ENCODE results near the gene USP10. TPM values are rescaled to one million over a fixed set of nuclear protein-coding genes. Genes with fewer than 3 reads are reported as not detected.
A peak's percentile ranks its signal among the peaks of the same experiment; 100 is the strongest.
"Not testable (repeated sequence)": the region's sequence is repeated elsewhere in the genome, so short reads cannot be mapped to it uniquely, and the experiment has no call there.

USP10 gene
- total RNA-seq, 5 donors from 2014 or later (not counting 1 experiment from before 2014, with no cell fraction given) = 80.4 to 122 (median 104) TPM

DNA sequence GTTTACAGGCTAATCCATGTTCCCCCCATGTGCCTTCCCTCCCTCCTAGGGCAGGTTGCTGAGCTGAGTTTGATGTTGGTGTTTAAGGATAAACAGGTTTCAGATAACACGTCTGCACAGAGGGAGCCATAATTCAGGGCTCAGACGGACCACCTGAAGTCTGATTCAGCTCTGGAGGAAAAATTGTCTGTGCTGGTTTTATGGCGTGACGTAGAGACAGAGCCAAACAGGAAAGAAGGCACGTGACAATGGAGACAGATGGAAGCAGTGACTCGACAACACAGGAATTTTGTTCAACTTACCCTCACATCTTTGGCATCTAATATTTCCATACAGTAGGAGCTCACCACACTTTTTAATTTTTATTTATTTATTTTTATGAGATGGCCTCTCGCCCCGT lies 10.7 kb upstream of the USP10 start:
- ChIA-PET POLR2A (no interaction called here), CTCF (interaction anchor here in 1 of 2 donors (0.6 kb wide), 1 partner anchor 20 kb away, joined by 4 read pairs; no protein-coding TSS in a partner anchor)
- H3K4me1 ChIP-seq (ENCODE audit: control insufficient read depth in 1 of 2, extremely low read depth in 1 of 2, insufficient read depth in 2 of 2, low read length in 2 of 2) = no peaks in the 10 kb centered on the region
- H3K36me3 Mint-ChIP-seq = no peaks in the 10 kb centered on the region
- no peak overlapping the region for H3K27ac Mint-ChIP-seq
- H3K27me3 ChIP-seq (replicated peaks in 1 of 2; ENCODE audit: control insufficient read depth in 2 of 2, extremely low read depth in 1 of 2, insufficient read depth in 2 of 2, low read length in 1 of 2) = peaks cover 0 to 9% of the 10 kb centered on the region in 2 experiments
- peaks cover 10 to 15% of the 10 kb centered on the region in 2 donors for H3K27me3 Mint-ChIP-seq
- ATAC-seq (replicated peaks in 1 of 4) = no peak
- H3K4me1 Mint-ChIP-seq = peaks cover 0 to 1% (median 0%) of the 10 kb centered on the region in 3 donors
- no peaks in the 10 kb centered on the region for H3K9me3 Mint-ChIP-seq
- H3K4me3 ChIP-seq (ENCODE audit: control insufficient read depth in 1 of 2, extremely low read depth in 1 of 2, low read length in 1 of 2) = no peak overlapping the region
- no peaks in the 10 kb centered on the region for H3K9me3 ChIP-seq
- H3K36me3 ChIP-seq (ENCODE audit: control insufficient read depth in 2 of 2, extremely low read depth in 1 of 2, insufficient read depth in 1 of 2, low read length in 1 of 2) = no peaks in the 10 kb centered on the region
- H3K4me3 Mint-ChIP-seq = no peak overlapping the region
- no peak overlapping the region for H3K27ac ChIP-seq (ENCODE audit: low read length)
- WGBS (ENCODE audit: insufficient coverage) = 92% methylated on average over 4 of the region's 8 CpGs
- no peak for DNase-seq

DNA sequence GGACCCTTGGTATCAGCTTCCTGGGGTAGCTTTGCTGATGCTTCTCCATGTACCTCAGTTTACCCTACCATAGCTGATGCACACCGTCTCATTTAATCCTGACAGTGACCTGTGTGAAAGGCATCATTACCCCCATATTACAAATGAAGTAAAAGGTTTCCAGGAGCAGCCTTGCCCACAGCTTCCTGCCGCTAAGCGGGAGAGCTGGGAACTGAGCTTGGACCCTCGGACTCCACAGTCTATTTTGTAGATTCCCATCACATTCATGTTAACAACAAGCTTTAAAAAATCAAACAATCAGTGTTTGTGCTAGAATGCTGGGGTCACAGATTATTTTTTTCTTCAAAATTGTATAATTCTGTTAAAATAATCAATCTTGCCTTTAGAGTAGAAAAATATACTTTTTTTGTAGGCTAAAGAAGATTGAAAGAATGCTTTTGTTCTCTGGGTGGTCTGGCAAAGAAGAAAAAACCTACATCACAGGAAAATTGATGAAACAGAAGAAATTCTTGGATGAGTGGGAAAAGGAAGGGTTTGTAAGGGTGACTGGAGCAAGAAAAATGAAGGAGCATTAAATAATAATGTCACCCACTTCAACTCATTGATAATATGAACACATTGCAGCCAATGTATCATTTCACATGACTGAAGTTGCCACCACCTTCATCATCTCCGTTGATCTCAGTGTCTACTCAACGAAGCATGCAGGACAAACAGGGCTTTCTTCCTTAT lies 9.5 kb upstream of the USP10 start:
- ChIA-PET POLR2A (no interaction called here), CTCF (no interaction called here)
- no peaks in the 10 kb centered on the region for H3K9me3 ChIP-seq
- no peak for DNase-seq
- no peaks in the 10 kb centered on the region for H3K4me1 ChIP-seq (ENCODE audit: control insufficient read depth in 1 of 2, extremely low read depth in 1 of 2, insufficient read depth in 2 of 2, low read length in 2 of 2)
- WGBS (ENCODE audit: insufficient coverage) = no CpG with 5 or more reads among the region's 6 CpGs
- no peaks in the 10 kb centered on the region for H3K9me3 Mint-ChIP-seq
- H3K27ac ChIP-seq (ENCODE audit: low read length) = no peak overlapping the region
- H3K36me3 ChIP-seq (ENCODE audit: control insufficient read depth in 2 of 2, extremely low read depth in 1 of 2, insufficient read depth in 1 of 2, low read length in 1 of 2) = no peaks in the 10 kb centered on the region
- H3K4me3 ChIP-seq (ENCODE audit: control insufficient read depth in 1 of 2, extremely low read depth in 1 of 2, low read length in 1 of 2) = no peak overlapping the region
- no peak overlapping the region for H3K27ac Mint-ChIP-seq
- H3K4me1 Mint-ChIP-seq = peaks cover 0 to 1% (median 0%) of the 10 kb centered on the region in 3 donors
- H3K36me3 Mint-ChIP-seq = no peaks in the 10 kb centered on the region
- peaks cover 0 to 8% of the 10 kb centered on the region in 2 donors for H3K27me3 Mint-ChIP-seq
- H3K27me3 ChIP-seq (replicated peaks in 1 of 2; ENCODE audit: control insufficient read depth in 2 of 2, extremely low read depth in 1 of 2, insufficient read depth in 2 of 2, low read length in 1 of 2) = peaks cover 0 to 3% of the 10 kb centered on the region in 2 experiments
- H3K4me3 Mint-ChIP-seq = no peak overlapping the region
- ATAC-seq (replicated peaks in 1 of 4) = no peak

DNA sequence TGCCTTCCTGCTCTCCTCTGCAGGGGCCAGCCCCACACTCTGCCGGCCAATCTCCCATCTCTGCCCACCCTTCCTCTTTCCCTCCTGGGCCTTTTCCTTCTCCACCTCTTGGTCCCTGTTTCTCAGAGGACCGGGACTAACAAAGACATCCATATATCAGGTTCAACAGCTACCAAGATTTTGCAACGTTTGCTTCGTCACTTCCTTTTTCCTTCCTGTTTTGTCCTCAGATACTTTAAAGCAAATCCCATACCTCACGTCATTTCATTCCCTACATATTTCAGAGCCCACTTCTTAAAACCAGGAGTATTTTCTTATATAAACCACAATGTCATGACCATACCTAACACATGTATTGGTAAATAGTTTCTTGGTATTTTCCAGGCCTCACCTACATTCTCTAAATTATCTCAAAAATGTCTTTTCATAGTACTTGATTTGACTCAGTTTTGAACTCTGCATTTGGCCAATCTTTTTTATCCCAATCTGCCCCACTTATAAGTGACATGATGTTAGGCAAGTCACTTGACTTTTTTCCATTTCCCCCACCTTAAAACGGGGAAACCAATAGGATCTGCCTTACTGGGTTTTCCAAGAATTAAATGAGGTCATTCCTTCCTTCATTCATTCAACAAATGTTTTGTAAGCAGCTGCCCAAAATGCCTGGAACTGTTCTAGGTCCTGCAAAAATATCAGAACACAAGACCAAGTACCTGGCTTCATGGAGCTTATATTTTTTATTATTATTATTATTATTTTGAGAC lies 7.2 kb upstream of the USP10 start:
- Mint-ChIP-seq H3K4me3 (no peak overlapping the region), H3K9me3 (no peaks in the 10 kb centered on the region), H3K4me1 (peaks cover 0 to under 1% (median 0%) of the 10 kb centered on the region in 3 donors), H3K27me3 (peaks cover 0 to 8% of the 10 kb centered on the region in 2 donors), H3K27ac (peak overlapping the region in 1 of 2 donors; percentile 49), H3K36me3 (no peaks in the 10 kb centered on the region)
- WGBS (ENCODE audit: insufficient coverage) = 51% methylated on average over 6 of the region's 6 CpGs
- H3K27ac ChIP-seq (ENCODE audit: low read length) = no peak overlapping the region
- H3K9me3 ChIP-seq = no peaks in the 10 kb centered on the region
- ChIA-PET CTCF (interaction anchor here (0.5 to 0.6 kb wide), 2 partner anchors 132 to 423 kb away, joined by 3 to 4 read pairs; no protein-coding TSS in a partner anchor), POLR2A (no interaction called here)
- ATAC-seq (replicated peaks in 1 of 4) (no peak), DNase-seq (no peak)
- no peak overlapping the region for H3K4me3 ChIP-seq (ENCODE audit: control insufficient read depth in 1 of 2, extremely low read depth in 1 of 2, low read length in 1 of 2)
- peaks cover 0 to 3% of the 10 kb centered on the region in 2 experiments for H3K27me3 ChIP-seq (replicated peaks in 1 of 2; ENCODE audit: control insufficient read depth in 2 of 2, extremely low read depth in 1 of 2, insufficient read depth in 2 of 2, low read length in 1 of 2)
- no peaks in the 10 kb centered on the region for H3K4me1 ChIP-seq (ENCODE audit: control insufficient read depth in 1 of 2, extremely low read depth in 1 of 2, insufficient read depth in 2 of 2, low read length in 2 of 2)
- H3K36me3 ChIP-seq (ENCODE audit: control insufficient read depth in 2 of 2, extremely low read depth in 1 of 2, insufficient read depth in 1 of 2, low read length in 1 of 2) = no peaks in the 10 kb centered on the region

DNA sequence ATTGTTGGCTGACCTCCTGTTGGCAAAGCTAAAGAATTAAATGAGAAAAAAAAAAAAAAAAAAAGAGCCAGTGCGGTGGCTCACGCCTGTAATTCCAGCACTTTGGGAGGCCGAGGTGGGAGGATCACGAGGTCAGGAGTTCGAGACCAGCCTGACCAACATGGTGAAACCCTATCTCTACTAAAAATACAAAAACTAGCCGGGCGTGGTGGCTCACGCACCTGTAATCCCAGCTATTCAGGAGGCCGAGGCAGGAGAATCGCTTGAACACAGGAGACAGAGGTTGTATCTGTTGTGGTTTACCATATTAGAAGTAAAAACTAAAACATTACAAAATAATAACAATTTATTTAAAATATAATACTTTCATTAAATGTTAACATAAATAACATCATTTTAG lies 5.9 kb upstream of the USP10 start:
- H3K9me3 ChIP-seq; H3K36me3 Mint-ChIP-seq; H3K4me3 Mint-ChIP-seq; H3K4me1 Mint-ChIP-seq; H3K27me3 ChIP-seq (replicated peaks in 1 of 2; ENCODE audit: control insufficient read depth in 2 of 2, extremely low read depth in 1 of 2, insufficient read depth in 2 of 2, low read length in 1 of 2); H3K36me3 ChIP-seq (ENCODE audit: control insufficient read depth in 2 of 2, extremely low read depth in 1 of 2, insufficient read depth in 1 of 2, low read length in 1 of 2); DNase-seq; H3K4me1 ChIP-seq (ENCODE audit: control insufficient read depth in 1 of 2, extremely low read depth in 1 of 2, insufficient read depth in 2 of 2, low read length in 2 of 2); ATAC-seq (replicated peaks in 1 of 4); H3K27ac Mint-ChIP-seq; H3K4me3 ChIP-seq (ENCODE audit: control insufficient read depth in 1 of 2, extremely low read depth in 1 of 2, low read length in 1 of 2); H3K9me3 Mint-ChIP-seq; H3K27me3 Mint-ChIP-seq; H3K27ac ChIP-seq (ENCODE audit: low read length): not testable (repeated sequence)
- ChIA-PET POLR2A (interaction anchor here in 1 of 2 donors (0.6 kb wide), 2 partner anchors 62 to 188 kb away, joined by 6 to 7 read pairs; no protein-coding TSS in a partner anchor), CTCF (interaction anchor here in 1 of 2 donors (0.6 to 0.7 kb wide), 3 partner anchors 22 to 32 kb away, joined by 3 to 5 read pairs (median 5); no protein-coding TSS in a partner anchor)
- whole genome bisulfite sequencing (ENCODE audit: insufficient coverage) = no CpG with 5 or more reads among the region's 10 CpGs

DNA sequence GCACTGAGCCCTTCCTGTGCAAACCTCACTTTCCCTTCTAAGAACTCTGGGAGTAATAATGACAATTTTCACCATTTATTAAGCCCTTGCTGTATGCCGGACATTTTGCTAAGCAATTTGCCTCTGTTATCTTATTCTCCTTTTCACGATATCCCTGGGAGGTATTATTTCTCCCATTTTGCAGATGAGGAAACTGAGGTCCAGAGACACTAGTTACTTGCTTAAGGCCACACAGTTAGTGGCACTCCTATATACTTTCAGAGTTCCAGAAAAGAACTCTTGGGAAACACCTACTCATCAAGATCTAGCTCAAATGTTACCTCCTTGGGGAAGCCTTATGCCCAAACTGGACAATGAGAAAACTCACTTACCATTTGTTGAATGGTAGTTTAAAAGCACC lies 4.8 kb upstream of the USP10 start:
- ChIA-PET POLR2A (interaction anchor here in 1 of 2 donors (0.5 kb wide), 1 partner anchor 862 kb away, joined by 4 read pairs; no protein-coding TSS in a partner anchor), CTCF (no interaction called here)
- Histone ChIP-seq H3K4me3 (ENCODE audit: control insufficient read depth in 1 of 2, extremely low read depth in 1 of 2, low read length in 1 of 2) (no peak overlapping the region), H3K27ac (ENCODE audit: low read length) (no peak overlapping the region), H3K36me3 (ENCODE audit: control insufficient read depth in 2 of 2, extremely low read depth in 1 of 2, insufficient read depth in 1 of 2, low read length in 1 of 2) (no peaks in the 10 kb centered on the region), H3K4me1 (ENCODE audit: control insufficient read depth in 1 of 2, extremely low read depth in 1 of 2, insufficient read depth in 2 of 2, low read length in 2 of 2) (peaks cover 0 to 6% of the 10 kb centered on the region in 2 experiments), H3K27me3 (replicated peaks in 1 of 2; ENCODE audit: control insufficient read depth in 2 of 2, extremely low read depth in 1 of 2, insufficient read depth in 2 of 2, low read length in 1 of 2) (peaks cover 0 to 2% of the 10 kb centered on the region in 2 experiments), H3K9me3 (no peaks in the 10 kb centered on the region)
- no peaks in the 10 kb centered on the region for H3K36me3 Mint-ChIP-seq
- no peaks in the 10 kb centered on the region for H3K9me3 Mint-ChIP-seq
- H3K27me3 Mint-ChIP-seq = peaks cover 0 to 3% of the 10 kb centered on the region in 2 donors
- H3K27ac Mint-ChIP-seq = no peak overlapping the region
- WGBS (ENCODE audit: insufficient coverage) = no CpG with 5 or more reads among the region's 2 CpGs
- H3K4me1 Mint-ChIP-seq = peaks cover 6 to 9% (median 8%) of the 10 kb centered on the region in 3 donors
- H3K4me3 Mint-ChIP-seq = no peak overlapping the region
- DNase-seq = no peak
- ATAC-seq (replicated peaks in 1 of 4) = no peak

DNA sequence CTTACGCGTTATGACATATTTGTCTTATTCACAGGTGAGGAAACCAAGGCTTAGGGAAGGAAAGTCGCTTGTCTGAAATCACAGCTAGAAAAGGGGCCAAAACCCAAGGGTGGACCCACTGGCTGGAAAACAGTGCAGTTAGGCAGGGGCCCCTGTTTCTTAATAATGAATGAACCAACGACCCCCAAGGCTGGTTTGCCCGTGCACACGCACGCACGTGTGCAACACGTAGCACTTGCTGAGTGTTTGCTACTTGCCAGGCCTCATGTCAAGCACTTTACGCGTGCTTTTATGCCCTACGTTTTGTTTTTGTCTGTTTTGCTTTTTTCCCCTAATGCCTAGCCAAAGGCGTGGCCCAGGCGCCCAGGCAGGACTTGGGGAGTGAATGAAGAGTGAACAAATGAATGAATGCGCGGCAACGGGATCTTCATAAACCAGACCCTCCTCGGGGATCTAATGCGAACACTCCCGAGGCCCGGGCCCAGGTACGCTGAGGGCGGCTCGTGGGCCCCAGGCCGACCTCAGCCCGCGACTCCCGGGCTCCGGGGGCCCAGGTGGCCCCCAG lies 571 bp upstream of the USP10 start:
- Histone ChIP-seq H3K27ac (ENCODE audit: low read length) (no peak overlapping the region), H3K4me3 (ENCODE audit: control insufficient read depth in 1 of 2, extremely low read depth in 1 of 2, low read length in 1 of 2) (peak overlapping the region; percentile 78 to 93), H3K4me1 (ENCODE audit: control insufficient read depth in 1 of 2, extremely low read depth in 1 of 2, insufficient read depth in 2 of 2, low read length in 2 of 2) (peaks cover 13 to 17% of the 10 kb centered on the region in 2 experiments), H3K9me3 (no peaks in the 10 kb centered on the region), H3K36me3 (ENCODE audit: control insufficient read depth in 2 of 2, extremely low read depth in 1 of 2, insufficient read depth in 1 of 2, low read length in 1 of 2) (no peaks in the 10 kb centered on the region), H3K27me3 (replicated peaks in 1 of 2; ENCODE audit: control insufficient read depth in 2 of 2, extremely low read depth in 1 of 2, insufficient read depth in 2 of 2, low read length in 1 of 2) (no peaks in the 10 kb centered on the region)
- H3K36me3 Mint-ChIP-seq = no peaks in the 10 kb centered on the region
- 39% methylated on average over 21 of the region's 29 CpGs for WGBS (ENCODE audit: insufficient coverage)
- DNase-seq (peak in 5 of 35 experiments; percentile 4 to 17 (median 4)), ATAC-seq (replicated peaks in 1 of 4) (peak in 2 of 4 experiments; percentile 2 to 5)
- no peaks in the 10 kb centered on the region for H3K27me3 Mint-ChIP-seq
- CTCF ChIA-PET = interaction anchor here in 1 of 2 donors (0.6 kb wide), 1 partner anchor 209 kb away, joined by 5 read pairs; no protein-coding TSS in a partner anchor
- H3K4me3 Mint-ChIP-seq = peak overlapping the region; percentile 76 to 93 (median 81)
- H3K27ac Mint-ChIP-seq = peak overlapping the region; percentile 59 to 74
- POLR2A ChIA-PET = no interaction called here
- H3K9me3 Mint-ChIP-seq = no peaks in the 10 kb centered on the region
- peaks cover 38 to 41% (median 40%) of the 10 kb centered on the region in 3 donors for H3K4me1 Mint-ChIP-seq
